HG03571 (cell line): Measurements from ENCODE around the gene GNG12.
"Not testable (repeated sequence)": the region's sequence is repeated elsewhere in the genome, so short reads cannot be mapped to it uniquely, and the experiment has no call there.

ENCODE experiments used
- ATAC-seq: cut with Tn5 transposase; IDR thresholded peaks from one replicate; pipeline ENCODE4 v1.9.1; 2021; ENCODE audit not compliant: unreplicated experiment

The GNG12 gene

DNA sequence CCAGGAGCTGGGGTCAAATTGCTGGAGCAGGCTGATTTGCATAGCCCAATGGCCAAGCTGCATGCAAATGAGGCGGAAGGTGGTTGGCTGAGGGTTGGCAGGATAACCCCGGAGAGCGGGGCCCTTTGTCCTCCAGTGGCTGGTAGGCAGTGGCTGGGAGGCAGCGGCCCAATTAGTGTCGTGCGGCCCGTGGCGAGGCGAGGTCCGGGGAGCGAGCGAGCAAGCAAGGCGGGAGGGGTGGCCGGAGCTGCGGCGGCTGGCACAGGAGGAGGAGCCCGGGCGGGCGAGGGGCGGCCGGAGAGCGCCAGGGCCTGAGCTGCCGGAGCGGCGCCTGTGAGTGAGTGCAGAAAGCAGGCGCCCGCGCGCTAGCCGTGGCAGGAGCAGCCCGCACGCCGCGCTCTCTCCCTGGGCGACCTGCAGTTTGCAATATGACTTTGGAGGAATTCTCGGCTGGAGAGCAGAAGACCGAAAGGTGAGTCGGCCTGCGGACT is 148.2 kb downstream of the GNG12 start, which contains the start of gene GADD45A:
GADD45A (plus strand) TSS at position 135 of the 491 bp plus-strand sequence; CDS start at position 429, 294 bp downstream.
- peak; percentile 86 for ATAC-seq

DNA sequence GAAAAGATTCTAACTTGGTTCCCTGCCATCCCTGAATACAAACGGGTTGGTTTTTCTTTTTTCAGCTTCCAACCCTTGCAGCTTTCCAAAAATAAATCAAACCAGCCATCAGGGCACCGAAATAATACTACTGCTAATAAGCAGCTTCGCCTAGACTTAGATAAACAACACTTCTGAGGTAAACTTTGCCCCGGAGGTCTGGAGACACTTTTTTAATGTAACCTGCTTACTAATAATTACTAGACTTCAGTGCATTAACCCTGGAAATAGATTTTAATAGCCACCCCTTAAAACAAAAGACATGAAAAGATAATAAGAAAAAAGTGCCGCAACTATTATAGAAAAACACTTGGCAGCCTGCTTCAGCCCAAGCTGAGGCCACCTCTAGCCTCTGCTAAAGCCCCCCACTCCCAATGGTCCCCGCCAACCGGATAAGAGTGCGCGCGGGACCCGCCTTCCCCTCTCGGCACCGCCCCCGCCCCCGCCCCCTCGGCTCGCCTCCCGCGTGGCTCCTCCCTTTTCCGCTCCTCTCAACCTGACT is 148.7 kb downstream of the GNG12 start:
- ATAC-seq: no peak

- no peak for ATAC-seq
Measured at GRCh38 chr1:67683766-67684525, 149.3 kb downstream of the GNG12 start.

DNA sequence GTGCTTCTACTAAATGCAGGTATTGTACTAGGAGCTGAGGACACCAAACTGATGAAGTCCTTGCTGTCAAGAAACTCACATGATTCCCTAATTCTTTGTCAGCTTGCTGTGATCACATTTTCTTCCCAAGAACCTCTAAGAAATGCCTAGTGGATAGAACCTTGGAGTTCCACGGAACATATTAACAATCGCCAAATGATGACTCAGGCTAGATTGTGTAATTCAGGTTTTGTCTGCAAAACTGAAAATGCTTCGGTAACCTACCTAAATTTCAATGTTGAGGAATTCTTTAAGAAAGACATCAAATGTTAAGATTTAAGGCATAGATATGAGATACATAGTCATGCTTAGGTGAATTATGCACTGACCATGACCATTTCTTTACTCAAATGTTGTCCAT is 150.0 kb downstream of the GNG12 start:
- no peak for ATAC-seq

- no peak for ATAC-seq
Measured at GRCh38 chr1:67682659-67683197, 150.5 kb downstream of the GNG12 start.

GRCh38 chr1:67680486-67680885 is 152.8 kb downstream of the GNG12 start:
- ATAC-seq: no peak

GRCh38 chr1:67679691-67680090 is 153.6 kb downstream of the GNG12 start:
- no peak for ATAC-seq

GRCh38 chr1:67677930-67678329 is 155.3 kb downstream of the GNG12 start:
- ATAC-seq: no peak

- no peak for ATAC-seq
Measured at GRCh38 chr1:67677408-67677807, 155.9 kb downstream of the GNG12 start.

GRCh38 chr1:67676946-67677345 is 156.3 kb downstream of the GNG12 start:
- ATAC-seq: no peak

DNA sequence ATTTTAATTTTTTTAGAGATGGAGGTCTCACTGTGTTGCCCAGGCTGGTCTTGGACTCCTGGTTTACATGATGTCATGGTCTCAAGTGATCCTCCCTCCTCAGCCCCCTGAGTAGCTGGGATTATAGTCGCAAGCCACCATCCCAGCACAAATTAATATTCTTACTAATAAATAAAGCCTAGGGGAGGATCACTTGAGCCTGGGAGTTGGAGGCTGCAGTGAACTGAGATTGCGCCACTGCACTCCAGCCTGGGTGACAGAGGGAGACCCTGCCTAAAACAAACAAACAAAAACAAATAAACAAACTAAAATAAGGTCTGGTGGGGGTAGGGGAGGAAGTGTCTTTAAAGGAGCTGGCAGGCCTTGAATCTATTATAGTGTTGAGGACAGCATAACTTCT is 157.0 kb downstream of the GNG12 start:
- ATAC-seq: no peak

DNA sequence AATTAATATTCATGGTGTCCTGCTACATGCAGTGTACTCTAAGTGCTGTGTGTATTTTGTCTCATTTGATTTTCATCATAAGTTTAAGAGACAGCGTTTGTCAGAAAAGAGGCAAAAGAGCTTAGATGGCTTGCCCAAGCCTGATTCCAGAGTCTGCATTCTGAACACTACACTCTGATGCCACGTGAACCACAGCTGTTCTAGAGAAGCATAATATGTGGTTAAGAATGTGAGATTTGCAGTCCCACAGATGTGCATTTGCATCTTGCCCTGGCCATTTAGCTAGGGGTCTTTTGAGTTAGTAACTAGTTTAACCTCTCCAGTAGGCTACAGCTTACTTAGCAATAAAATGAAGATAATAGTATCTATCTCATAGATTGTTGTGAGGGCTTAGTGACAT is 157.5 kb downstream of the GNG12 start:
- no peak for ATAC-seq

DNA sequence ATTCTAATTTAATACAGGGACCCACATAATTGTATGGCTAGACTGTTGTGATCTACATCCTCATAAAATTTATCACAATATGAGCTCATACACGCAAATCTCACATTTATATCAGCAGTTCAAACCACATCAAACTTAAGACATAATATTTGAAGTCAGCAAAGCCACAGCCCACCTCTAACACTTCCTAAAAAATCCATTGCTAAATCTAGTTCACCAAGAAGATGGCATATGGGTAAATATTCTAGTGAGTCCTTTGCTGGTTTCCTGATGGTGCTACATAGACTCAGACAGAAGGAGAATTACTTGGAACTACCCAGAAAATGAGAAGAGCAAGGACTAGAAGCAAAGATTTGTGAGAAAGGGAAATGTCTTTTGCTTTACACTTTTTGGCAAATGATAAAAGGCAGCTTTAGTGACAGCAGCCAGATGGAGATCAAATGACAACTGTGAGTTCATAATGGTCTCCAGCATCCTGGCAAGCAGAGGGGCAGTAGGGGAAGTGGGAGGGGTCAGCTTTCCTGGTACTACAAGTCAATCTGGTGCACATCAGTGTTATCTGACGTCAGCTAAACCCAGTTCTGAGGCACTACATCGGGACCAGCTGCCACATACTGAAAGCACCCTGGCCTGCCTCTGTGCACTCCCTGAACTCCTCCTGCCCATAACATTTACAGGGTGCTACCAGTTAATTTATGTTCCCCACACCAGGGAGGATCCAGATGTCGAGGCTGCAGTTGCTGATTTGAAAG is 158.8 kb downstream of the GNG12 start:
- no peak for ATAC-seq

DNA sequence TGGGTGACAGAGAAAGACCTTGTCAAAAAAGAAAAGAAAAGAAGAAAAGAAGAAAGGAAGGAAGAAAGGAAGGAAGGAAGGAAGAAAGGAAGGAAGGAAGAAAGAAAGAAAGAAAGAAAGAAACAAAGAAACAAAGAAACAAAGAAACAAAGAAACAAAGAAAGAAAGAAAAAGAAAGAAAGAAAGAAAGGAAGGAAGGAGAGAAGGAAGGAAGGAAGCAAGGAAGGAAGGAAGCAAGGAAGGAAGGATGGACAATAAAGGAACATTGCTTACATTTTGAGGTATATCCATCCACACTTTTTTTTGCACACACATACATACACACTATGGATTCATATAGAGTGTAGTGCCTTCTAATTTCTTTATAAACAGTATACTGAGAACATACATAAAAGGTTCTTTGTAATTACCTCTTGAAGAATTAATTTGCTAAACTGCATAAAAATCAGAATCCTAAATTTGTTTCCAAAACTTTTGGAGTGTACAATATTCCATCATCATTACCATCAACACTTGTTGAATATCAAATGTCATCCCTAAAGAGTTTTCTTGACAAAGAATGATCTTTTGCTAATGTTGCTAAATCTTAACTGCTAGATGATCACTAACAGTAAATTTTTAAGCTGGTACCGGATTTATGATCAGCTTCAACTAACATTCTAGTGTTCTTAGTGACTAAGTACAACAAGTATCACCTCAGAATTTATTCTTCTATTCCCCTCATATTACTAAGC is 159.6 kb downstream of the GNG12 start:
- no peak for ATAC-seq

DNA sequence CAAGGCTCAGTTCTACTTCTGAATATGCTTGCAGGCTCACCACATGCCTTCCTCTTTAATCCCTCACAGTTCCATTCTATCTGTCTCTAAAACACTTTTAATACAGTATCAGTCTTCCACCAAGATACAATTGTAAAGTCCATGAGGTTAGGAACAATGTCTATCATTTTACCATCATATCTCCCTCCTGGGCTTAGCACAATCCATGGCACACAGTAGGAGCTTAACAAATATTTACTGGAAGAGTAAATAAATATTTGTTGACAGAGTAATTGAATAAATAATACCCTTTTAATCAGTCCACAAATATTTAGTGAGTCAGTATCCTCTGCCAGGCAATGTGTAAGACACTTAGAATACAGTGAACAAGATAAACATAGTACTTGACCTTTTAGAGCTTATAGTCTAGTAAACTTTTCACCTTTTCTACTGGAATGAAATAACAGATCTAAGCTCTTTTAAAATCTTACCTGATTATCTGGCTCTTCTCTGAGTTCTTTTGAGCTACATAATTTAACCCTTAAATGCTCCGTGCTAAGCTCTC is 160.9 kb downstream of the GNG12 start:
- no peak for ATAC-seq

DNA sequence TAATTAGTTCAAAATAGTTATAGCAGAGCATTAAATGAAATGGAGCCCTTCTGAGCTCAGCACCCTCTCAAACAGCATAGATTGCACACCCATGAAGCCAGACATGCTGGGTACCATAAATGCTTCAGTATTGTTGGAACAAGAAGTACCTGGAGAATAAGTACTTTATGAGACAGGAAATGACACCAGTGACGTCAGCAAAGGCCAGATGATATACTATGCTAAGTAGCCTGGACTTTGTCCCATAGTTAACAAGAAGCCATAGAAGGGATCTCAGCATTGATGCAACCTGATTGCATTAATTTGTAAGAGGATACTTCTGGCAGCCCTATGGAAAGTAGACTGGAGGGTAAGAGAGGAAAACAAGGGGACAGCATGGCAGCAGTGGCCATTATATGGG is 164.6 kb downstream of the GNG12 start:
- no peak for ATAC-seq

GRCh38 chr1:67666636-67667035 is 166.6 kb downstream of the GNG12 start:
- no peak for ATAC-seq

- not testable (repeated sequence) for ATAC-seq
Measured at GRCh38 chr1:67665307-67665706, 168.0 kb downstream of the GNG12 start.

DNA sequence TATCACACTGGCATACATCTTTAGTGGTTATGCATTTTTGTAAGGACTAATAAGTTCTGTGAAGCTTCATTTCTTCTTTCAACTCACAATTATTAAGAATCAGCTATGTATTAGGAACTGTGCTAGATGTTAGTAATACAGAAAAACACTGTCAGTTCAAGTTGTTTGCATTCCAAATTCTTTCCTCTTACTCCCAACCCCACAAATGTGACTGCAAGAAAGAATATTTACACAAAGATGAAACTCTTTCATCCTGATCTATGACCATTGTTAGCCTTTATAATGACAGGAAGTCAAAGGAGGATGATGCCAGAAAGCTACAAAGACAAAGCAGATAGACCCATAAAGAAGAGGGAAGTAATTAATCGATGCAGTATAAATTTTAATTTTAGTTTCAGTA is 169.2 kb downstream of the GNG12 start:
- no peak for ATAC-seq

DNA sequence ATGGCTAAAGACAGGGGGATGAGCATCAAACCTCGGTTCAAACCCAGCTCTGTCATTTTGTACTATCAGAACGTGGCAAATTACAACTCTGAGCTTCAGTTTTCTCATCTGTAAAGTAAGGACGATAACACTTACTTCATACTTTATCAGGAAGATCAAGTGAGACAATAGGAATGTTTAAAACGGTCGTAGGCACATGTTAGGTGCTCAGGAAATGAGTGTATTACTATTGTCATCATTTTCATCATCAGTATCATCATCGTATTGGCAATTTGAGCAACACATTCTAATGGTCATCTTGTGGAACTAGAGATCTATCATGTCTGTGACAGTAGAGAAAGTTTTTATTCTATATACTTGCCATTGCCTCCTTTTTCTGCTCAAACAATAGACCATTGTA is 170.4 kb downstream of the GNG12 start:
- no peak for ATAC-seq

DNA sequence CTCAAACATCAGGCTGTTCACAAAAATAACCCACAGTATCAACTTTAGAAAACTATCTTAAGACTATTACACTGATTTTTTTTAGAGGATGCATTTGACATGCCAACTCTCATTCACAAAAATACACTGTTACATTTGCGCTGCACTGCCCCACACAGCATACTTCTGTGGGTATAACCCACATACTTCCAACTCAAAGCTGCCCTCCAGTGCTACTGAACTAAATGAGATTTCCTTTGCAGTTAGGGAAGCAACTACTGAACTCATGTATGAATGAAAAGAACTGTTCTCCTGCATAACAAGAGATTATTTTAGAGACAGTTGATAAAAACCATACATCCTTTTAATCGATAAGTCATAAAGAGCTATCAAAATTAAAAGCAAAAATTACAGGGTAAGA is 174.0 kb downstream of the GNG12 start:
- no peak for ATAC-seq
